HG02852 (cell line): Measurements from ENCODE around the gene KCNG2.
"Not testable (repeated sequence)": the region's sequence is repeated elsewhere in the genome, so short reads cannot be mapped to it uniquely, and the experiment has no call there.

Source experiments
- ATAC-seq: cut with Tn5 transposase; IDR thresholded peaks from one replicate; pipeline ENCODE4 v1.9.1; 2021; ENCODE audit warnings: mild to moderate bottlenecking, moderate library complexity; ENCODE audit not compliant: unreplicated experiment

The KCNG2 gene, protein sequence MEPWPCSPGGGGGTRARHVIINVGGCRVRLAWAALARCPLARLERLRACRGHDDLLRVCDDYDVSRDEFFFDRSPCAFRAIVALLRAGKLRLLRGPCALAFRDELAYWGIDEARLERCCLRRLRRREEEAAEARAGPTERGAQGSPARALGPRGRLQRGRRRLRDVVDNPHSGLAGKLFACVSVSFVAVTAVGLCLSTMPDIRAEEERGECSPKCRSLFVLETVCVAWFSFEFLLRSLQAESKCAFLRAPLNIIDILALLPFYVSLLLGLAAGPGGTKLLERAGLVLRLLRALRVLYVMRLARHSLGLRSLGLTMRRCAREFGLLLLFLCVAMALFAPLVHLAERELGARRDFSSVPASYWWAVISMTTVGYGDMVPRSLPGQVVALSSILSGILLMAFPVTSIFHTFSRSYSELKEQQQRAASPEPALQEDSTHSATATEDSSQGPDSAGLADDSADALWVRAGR

GRCh38 chr18:79797518-79798345, at the start of gene KCNG2:
Gene KCNG2 (plus strand): TSS chr18:79797938. CDS start chr18:79863668, 65,730 bp downstream.
- ATAC-seq: no peak

DNA sequence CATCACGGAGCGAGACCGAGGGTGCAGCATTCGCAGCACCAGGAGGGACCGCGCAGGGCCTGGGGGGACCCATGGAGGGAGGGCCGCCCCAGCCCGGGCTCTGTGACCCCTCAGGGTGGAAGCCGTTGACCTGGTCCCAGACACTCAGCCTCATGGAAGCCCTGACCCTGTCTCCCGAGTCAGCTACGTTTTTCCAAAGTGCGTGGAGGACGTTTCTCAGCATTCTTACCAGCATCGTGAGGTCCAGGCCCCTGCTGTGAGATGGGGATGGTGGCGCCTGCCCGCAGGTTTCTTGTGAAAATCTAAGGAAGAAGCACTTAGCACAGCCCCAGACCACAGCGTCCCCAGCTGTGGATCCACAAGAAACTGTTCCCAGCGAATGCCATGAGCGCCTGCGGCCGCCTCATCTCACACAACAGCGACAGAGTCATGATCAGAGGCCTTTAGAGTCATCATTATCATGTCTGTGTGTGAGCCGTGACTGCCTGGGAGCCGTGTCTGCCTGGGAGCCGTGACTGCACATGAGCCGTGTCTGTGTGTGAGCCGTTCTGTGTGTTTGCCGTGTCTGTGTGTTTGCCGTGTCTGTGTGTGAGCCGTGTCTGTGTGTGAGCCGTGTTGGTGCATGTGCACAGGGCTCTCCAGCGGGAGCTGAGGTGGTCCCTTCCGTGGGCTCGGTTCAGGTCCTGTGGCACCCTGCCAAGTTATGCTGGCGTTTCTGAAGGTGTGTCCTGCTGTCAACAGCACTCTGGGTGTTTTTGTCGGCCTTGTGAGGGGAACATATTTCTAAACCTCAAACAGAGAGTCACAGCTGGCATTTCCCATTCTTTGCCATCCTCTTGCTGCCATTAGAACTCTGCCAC, 49.2 kb upstream of the KCNG2 start:
- no peak for ATAC-seq

- ATAC-seq: no peak
These were observed 48.2 kb upstream of the KCNG2 start for GRCh38 chr18:79749251-79750191.

DNA sequence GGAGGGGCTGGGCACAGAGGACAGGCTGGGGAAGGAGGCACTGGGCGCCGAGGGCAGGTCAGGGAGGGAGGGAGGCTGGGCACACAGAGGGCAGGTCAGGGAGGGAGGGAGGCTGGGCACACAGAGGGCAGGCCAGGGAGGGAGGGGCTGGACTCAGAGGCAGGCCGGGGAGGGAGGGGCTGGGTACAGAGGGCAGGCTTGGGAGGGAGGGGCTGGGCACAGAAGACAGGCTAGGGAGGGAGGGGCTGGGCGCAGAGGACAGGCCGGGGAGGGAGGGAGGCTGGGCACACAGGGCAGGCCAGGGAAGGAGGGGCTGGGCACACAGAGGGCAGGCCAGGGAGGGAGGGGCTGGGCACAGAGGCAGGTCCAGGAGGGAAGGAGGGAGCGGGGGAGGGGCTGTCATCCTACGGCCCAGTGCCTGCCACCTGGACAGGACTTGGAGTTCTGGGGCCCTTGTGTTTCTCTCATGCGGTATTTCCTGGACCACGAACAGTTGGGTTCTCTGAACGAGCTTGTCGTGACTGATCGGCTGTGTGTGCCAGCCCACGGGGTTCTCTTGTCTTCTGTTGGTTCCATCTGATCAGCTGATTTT, 46.7 kb upstream of the KCNG2 start:
- ATAC-seq: no peak

- ATAC-seq: not testable (repeated sequence)
These were observed 45.7 kb upstream of the KCNG2 start for GRCh38 chr18:79751918-79752578.

DNA sequence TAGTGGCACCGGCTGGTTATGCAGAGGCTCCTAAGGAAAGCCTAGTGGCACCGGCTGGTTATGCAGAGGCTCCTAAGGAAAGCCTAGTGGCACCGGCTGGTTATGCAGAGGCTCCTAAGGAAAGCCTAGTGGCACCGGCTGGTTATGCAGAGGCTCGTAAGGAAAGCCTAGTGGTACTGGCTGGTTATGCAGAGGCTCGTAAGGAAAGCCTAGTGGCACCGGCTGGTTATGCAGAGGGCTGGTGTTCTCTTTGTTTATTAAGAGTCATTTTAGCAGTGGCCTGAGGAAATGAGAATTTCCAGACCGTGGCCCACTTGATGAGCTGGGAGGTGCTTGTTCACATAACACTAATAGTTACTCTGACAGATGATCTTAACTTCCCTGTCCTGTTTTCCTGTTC, 44.8 kb upstream of the KCNG2 start:
- not testable (repeated sequence) for ATAC-seq

DNA sequence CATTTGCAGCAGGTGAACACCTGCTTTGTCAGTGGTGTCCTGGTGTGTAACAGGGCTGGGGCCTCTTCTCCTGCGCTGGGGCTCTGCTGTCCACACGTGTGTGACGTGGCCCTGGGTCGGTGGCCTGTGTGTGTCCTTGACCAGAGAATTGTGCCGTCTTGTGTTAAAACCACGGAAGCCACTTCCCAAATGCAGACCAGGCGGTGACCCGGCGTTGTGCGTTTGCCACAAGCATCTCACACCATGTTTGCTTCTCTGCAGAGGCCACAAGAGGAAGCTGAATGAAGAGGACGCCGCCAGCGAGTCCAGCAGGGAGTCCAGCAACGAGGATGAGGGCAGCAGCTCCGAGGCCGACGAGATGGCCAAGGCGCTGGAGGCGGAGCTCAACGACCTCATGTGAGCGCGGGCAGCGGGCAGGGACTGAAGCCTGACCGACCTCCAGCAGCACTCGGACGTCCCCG, 44.3 kb upstream of the KCNG2 start:
- ATAC-seq: no peak

GRCh38 chr18:79754022-79754761, 43.5 kb upstream of the KCNG2 start:
- no peak for ATAC-seq

GRCh38 chr18:79754831-79755351, 42.8 kb upstream of the KCNG2 start:
- no peak for ATAC-seq

DNA sequence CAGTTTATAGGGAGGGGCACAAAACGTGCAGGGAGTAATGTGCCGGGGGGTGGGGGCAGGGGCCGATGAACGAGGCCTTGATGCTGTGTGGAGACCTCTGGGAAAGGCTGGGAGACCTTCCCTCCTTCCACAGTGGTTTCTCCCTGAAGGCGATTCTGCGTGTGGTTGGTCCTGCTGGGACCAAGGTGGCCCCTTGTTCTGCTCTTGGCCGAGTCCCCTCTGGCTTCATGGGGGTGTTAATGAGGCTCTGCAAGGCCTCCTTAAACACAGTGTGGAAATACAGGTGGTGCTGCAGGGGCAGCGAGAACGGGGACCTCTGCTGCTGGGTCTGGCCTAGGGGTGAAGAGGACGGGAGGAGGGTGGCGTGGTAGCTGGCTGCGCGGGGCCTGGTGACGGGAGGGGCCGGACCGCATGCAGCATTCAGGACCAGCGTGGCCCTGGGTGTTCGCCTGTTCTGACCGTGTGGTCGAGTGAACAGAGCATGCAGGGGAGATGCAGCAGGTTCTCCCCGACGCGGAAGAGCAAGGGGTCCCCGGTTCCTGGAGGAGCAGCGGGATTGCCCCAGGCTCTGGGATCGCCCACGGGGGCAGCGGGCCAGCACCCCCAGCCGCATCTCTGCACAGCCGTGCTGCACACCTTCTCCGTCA, 42.1 kb upstream of the KCNG2 start:
- no peak for ATAC-seq

DNA sequence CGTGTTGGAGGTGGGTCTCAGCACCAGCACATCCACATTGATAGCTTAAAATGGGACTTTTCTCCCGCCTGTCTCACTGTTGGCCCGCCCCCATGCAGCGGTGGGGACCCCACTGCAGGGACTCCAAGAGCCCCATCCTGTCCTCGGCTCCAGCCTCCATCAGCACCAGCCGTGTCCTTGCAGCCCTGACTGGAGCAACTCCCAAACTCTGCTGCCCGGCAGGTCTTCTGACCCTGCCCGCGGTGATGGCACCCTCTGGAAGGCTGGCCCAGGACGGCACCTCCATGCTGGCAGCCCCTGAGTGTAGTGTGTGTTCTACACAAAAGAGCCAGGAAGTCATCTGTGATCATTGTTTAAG, 41.6 kb upstream of the KCNG2 start:
- ATAC-seq: no peak

- no peak for ATAC-seq
These were observed 40.9 kb upstream of the KCNG2 start for GRCh38 chr18:79756826-79757225.

DNA sequence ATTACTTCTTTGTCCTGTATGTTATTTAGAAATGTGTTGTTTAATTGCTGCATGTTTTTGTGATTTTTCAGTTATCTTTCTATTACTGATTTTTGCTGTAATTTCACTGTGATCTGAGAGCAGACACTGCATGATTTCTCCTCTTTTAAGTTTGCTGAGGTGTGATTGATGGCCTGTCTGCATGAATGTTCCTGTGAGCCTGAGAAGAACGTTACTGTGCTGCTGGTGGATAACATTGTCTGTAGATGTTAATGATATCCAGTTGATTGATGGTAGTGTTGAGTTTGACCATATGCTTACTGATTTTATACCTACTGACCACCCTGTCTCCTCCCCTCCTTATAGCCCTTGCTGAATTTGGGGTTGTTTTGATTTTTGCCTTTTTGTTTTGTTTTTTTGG, 37.4 kb upstream of the KCNG2 start:
- no peak for ATAC-seq

- ATAC-seq: no peak
These were observed 36.9 kb upstream of the KCNG2 start for GRCh38 chr18:79760881-79761280.

DNA sequence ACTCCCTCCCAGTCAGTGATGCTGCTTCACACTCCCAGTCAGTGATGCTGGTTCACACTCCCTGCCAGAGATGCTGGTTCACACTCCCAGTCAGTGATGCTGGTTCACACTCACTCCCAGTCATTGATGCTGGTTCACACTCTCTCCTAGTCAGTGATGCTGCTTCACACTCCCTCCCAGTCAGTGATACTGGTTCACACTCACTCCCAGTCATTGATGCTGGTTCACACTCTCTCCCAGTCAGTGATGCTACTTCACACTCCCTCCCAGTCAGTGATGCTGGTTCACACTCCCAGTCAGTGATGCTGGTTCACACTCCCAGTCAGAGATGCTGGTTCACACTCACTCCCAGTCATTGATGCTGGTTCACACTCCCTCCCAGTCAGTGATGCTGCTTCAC, 34.3 kb upstream of the KCNG2 start:
- no peak for ATAC-seq

GRCh38 chr18:79764131-79764530, 33.6 kb upstream of the KCNG2 start:
- no peak for ATAC-seq

GRCh38 chr18:79765491-79766245, 32.1 kb upstream of the KCNG2 start:
- no peak for ATAC-seq
